Esophagus muscularis mucosa (tissue), 4 donors: ENCODE measurements around the gene GTF2H4. TPM values are rescaled to one million over a fixed set of nuclear protein-coding genes. Genes with fewer than 3 reads are reported as not detected.

ENCODE experiments used
- DNase-seq: peaks from one replicate; pipeline ENCODE4 v3.0.0-alpha.2; 2017; ENCODE audit errors: extremely low spot score
- H3K27ac ChIP-seq, 4 donors: fragments of 200-600 bp; sonication (generic); replicated peaks in 1 of 4; 1 replicate in 3 of 4; 2 replicates in 1 of 4; pipeline ENCODE4 v1.5.1; 2016 to 2019; ENCODE audit warnings: mild to moderate bottlenecking in 1 of 4
- H3K27me3 ChIP-seq, 4 donors: fragments of 200-600 bp; sonication (generic); one replicate each; pipeline versions ENCODE4 v1.5.1 to v1.6.0; 2016 to 2019
- H3K36me3 ChIP-seq, 4 donors: fragments of 200-600 bp; sonication (generic); one replicate each; pipeline ENCODE4 v1.5.1; 2016 to 2019
- H3K4me1 ChIP-seq, 4 donors: fragments of 200-600 bp; sonication (generic); one replicate each; pipeline ENCODE4 v1.5.1; 2016 to 2019
- H3K4me3 ChIP-seq, 4 donors: fragments of 200-600 bp; sonication (generic); 1 replicate in 2 of 4; 2 replicates in 2 of 4; pipeline ENCODE4 v1.5.1; 2016 to 2019; ENCODE audit warnings: mild to moderate bottlenecking in 4 of 4, moderate library complexity in 1 of 4
- H3K9me3 ChIP-seq, 4 donors: fragments of 200-600 bp; sonication (generic); 1 replicate in 3 of 4; 2 replicates in 1 of 4; pipeline ENCODE4 v1.5.1; 2016 to 2019
- EP300 ChIP-seq: sonication (generic); formaldehyde crosslinking; IDR thresholded peaks from one replicate; pipeline ENCODE4 v1.6.1; 2017; ENCODE audit warnings: antibody characterized with exemption
- POLR2A ChIP-seq: fragments of 450-650 bp; IDR thresholded peaks from one replicate; pipeline ENCODE4 v1.6.1; 2017; ENCODE audit warnings: antibody characterized with exemption, moderate library complexity, mild to moderate bottlenecking, low read depth
- POLR2AphosphoS5 ChIP-seq, 2 donors: sonication (generic); formaldehyde crosslinking; IDR thresholded peaks; one replicate each; pipeline ENCODE4 v1.6.1; 2017; ENCODE audit warnings: antibody characterized with exemption in 2 of 2
- WGBS: methylation state at CpG from one replicate; pipeline ENCODE4 v1.1.5; 2018; 5-methylcytosine and 5-hydroxymethylcytosine counted together
- intact Hi-C: fragments of 100-400 bp; cut with DNase I; formaldehyde crosslinking; loops from one replicate; pipeline ENCODE4 v1.15.1; 2023
- total RNA-seq, 4 donors: library from RNA; depleted of rRNA; stranded (reverse); fragments of >200 nt; gene quantifications; one replicate each; pipeline versions ENCODE4 v1.1.0 to v1.2.1, GENCODE V29; 2016
- TF ChIP-seq, protein P1 (sequence below), 3 experiments: fragments of 200-600 bp in 2 of 3; fragments of 450-650 bp in 1 of 3; sonication (generic) in 2 of 3; IDR thresholded peaks; one replicate each; pipeline ENCODE4 v1.5.1; 2017 to 2019; ENCODE audit warnings: antibody characterized with exemption in 3 of 3, mild to moderate bottlenecking in 2 of 3, moderate library complexity in 1 of 3

GTF2H4 gene
- total RNA-seq, 4 donors from 2014 or later = 6.3 to 15.4 (median 8.2) TPM

DNA sequence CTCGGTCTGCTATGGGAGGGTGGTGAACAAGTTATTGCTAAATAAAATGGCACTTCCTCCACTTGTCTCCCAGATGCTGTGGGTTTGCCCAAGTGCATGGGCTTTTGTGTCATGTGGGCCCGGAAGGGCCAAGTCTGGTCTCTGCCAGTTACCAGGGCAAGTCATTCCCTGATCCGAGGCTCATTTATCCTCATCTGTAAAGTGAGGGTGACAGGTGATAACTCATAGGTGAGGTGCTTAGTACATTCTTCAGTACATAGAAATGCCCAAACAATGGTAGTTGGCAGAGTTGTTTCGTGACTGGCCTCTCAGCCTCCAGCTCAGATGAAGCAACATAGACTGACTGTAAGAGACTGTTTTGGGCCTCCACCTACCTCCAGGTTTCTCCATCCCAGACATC, 30.7 kb downstream of the GTF2H4 start:
- Histone ChIP-seq H3K27me3 (peaks cover 0 to 55% (median 0%) of the 10 kb centered on the region in 4 donors), H3K9me3 (no peaks in the 10 kb centered on the region), H3K36me3 (no peaks in the 10 kb centered on the region), H3K4me1 (peaks cover 10 to 22% (median 19%) of the 10 kb centered on the region in 4 donors), H3K27ac (no peak overlapping the region), H3K4me3 (no peak overlapping the region)
- intact Hi-C loops = no loop called here
- WGBS = 82% methylated on average over 3 of the region's 4 CpGs
- DNase-seq = no peak
- TF ChIP-seq EP300 (no peak), POLR2A (no peak), POLR2AphosphoS5 (IDR thresholded peaks at IDR 0.05) (no peak)
- TF ChIP-seq, protein P1, sequence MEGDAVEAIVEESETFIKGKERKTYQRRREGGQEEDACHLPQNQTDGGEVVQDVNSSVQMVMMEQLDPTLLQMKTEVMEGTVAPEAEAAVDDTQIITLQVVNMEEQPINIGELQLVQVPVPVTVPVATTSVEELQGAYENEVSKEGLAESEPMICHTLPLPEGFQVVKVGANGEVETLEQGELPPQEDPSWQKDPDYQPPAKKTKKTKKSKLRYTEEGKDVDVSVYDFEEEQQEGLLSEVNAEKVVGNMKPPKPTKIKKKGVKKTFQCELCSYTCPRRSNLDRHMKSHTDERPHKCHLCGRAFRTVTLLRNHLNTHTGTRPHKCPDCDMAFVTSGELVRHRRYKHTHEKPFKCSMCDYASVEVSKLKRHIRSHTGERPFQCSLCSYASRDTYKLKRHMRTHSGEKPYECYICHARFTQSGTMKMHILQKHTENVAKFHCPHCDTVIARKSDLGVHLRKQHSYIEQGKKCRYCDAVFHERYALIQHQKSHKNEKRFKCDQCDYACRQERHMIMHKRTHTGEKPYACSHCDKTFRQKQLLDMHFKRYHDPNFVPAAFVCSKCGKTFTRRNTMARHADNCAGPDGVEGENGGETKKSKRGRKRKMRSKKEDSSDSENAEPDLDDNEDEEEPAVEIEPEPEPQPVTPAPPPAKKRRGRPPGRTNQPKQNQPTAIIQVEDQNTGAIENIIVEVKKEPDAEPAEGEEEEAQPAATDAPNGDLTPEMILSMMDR (IDR thresholded peaks at IDR 0.05) = no peak

GRCh38 chr6:30939473-30939872, 31.5 kb downstream of the GTF2H4 start:
- TF ChIP-seq POLR2A = no peak
- TF ChIP-seq, protein P1 (IDR thresholded peaks at IDR 0.05) = no peak
- TF ChIP-seq POLR2AphosphoS5 (IDR thresholded peaks at IDR 0.05) = no peak
- no peak for TF ChIP-seq EP300

DNA sequence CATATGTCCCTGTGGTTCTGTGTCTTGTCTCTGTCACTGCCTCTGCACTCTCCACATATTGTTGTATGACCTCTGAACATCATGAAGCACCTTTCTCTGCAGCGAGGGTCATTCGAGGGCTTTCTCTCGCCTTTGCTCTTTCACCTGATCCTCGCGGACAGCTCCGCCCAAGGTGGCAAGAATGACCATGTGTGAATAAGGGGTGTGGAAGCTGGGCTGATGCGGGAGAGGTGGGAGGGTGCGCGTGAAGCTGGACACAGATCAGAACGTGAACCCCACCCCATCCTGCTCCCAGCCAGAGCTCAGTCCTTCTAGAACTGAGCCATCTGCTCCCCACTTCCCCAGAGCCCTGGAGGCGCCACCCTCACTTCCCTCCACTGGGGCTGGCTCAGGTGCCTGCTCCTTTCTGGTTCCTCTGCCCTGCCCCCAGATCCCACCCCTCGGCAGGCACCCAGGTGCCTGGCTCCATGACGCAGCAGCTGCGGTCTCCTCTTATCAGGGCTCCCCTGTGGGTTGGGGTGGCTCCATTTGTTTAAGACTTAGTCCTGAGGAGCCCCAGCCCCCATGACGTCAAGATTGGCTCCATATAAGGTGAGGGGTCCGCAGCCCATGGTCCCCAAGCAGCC, 32.5 kb downstream of the GTF2H4 start, which contains the start of gene MUCL3:
Gene MUCL3 (plus strand): TSS at position 613 of the 626 bp plus-strand sequence. CDS start 27 bp downstream, outside the sequence.
- Histone ChIP-seq H3K4me3 (no peak within 1 kb of the TSS), H3K27me3 (peaks cover 0 to 55% (median 0%) of the 10 kb centered on the region in 4 donors), H3K9me3 (no peaks in the 10 kb centered on the region), H3K27ac (no peak within 1 kb of the TSS), H3K36me3 (no peaks in the 10 kb centered on the region), H3K4me1 (peaks cover 10 to 22% (median 19%) of the 10 kb centered on the region in 4 donors)
- intact Hi-C loops = no loop called here
- DNase-seq = no peak
- 84% methylated on average over 15 of the region's 16 CpGs for WGBS
- TF ChIP-seq POLR2AphosphoS5 (IDR thresholded peaks at IDR 0.05) = no peak
- no peak for TF ChIP-seq EP300
- no peak for TF ChIP-seq POLR2A
- TF ChIP-seq, protein P1 (IDR thresholded peaks at IDR 0.05) = no peak

More at GRCh38 chr6:30939473-30939872, 31.5 kb downstream of the GTF2H4 start:
- no peak for DNase-seq
- Histone ChIP-seq H3K36me3 (no peaks in the 10 kb centered on the region), H3K27me3 (peaks cover 0 to 55% (median 0%) of the 10 kb centered on the region in 4 donors), H3K4me3 (no peak overlapping the region), H3K9me3 (no peaks in the 10 kb centered on the region), H3K4me1 (peaks cover 10 to 22% (median 19%) of the 10 kb centered on the region in 4 donors), H3K27ac (no peak overlapping the region)
- intact Hi-C loops = no loop called here
- WGBS = 59% methylated on average over 3 of the region's 3 CpGs

DNA sequence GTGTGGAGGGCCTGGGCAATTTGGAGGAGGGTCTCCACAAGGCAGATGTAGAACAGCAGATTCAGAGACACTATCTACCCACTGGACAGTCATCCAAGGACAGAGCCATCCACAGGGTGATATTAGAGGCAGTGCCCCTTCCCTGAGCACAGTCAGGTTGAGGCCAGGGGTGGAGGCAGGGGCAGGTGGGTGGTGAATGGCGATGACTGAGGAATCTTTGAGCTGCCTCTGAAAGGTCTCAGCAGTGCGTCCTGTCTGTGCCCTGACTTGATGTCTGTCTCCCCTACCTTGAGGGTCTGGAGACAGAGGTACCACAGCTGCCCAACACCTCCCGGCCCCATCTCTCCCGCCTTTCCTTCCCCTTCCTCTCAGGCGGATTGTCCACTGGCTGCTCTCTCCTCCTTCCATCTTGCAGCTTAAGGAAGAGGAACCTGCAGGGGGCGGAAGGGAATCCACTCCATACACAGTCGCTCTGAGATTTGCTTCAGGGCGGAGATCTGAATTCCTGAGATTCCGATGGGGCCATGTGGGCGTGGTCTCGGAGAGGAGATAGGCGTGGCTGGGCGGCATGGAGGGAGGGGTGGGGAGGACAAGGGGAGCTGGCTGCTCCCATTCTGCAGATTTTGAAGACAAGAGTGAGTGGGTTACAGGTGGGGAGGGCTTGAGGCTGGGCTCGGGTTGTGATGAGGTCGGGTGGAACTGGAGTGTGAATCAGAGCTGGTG, 34.5 kb downstream of the GTF2H4 start:
- Histone ChIP-seq H3K27ac (no peak overlapping the region), H3K4me3 (peak overlapping the region in 1 of 4 donors; percentile 2), H3K27me3 (peaks cover 0 to 43% (median 0%) of the 10 kb centered on the region in 4 donors), H3K9me3 (no peaks in the 10 kb centered on the region), H3K36me3 (no peaks in the 10 kb centered on the region), H3K4me1 (peaks cover 10 to 22% (median 19%) of the 10 kb centered on the region in 4 donors)
- intact Hi-C loops = no loop called here
- TF ChIP-seq, protein P1 (IDR thresholded peaks at IDR 0.05) = peak in 2 of 3 experiments; percentile 14 to 37
- TF ChIP-seq POLR2AphosphoS5 (IDR thresholded peaks at IDR 0.05) (no peak), POLR2A (no peak)
- no peak for DNase-seq
- 19% methylated on average over 15 of the region's 15 CpGs for WGBS
